ENCODE results near the gene ARSG.
"Not testable (repeated sequence)": the region's sequence is repeated elsewhere in the genome, so short reads cannot be mapped to it uniquely, and the experiment has no call there.

ARSG gene

DNA sequence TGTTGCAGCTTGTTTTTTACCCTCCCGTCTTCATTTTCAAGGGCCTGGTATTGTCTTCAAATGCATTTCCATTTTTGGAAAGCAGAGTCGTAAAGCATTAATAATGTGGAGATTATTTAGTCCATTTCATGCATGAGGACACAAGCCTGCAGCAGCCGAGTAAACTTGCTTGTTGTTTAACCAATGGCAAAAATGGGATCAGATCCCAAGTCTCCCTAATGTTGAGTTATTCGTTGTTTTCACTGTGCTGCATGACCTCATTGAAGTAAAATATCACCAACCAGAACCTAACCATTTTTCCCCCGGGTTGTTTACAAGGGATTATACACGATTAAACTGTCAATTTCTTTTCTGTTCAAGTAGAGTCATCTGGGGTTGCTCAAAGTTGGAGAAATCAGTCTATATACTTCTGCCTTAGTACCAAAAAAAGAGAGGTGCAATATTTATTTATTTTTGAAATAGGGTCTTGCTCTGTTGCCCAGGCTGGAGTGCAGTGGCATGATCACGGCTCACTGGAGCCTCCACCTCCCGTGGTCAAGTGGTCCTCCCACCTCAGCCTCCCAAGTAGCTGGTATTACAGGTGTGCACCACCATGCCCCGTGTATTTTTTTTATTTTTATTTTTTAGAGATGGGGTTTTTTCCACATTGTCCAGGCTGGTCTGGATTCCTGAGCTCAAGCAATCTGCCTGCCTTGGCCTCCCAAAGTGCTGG, 31.1 kb upstream of the ARSG start:
- H3K4me3 ChIP-seq (ENCODE audit: low read depth, low read length): no peak overlapping the region
- DNase-seq (ENCODE audit: low read depth): no peak
- in situ Hi-C loops (cut with HindIII; ENCODE audit: low sequenced_read_pairs): loop anchor here (25.0 kb wide), 1 partner anchor 177 kb away; no protein-coding TSS in a partner anchor

GRCh38 chr17:68262467-68262866, 28.8 kb upstream of the ARSG start:
- not testable (repeated sequence) for DNase-seq (ENCODE audit: low read depth)
- in situ Hi-C loops (cut with HindIII; ENCODE audit: low sequenced_read_pairs): loop anchor here (25.0 kb wide), 1 partner anchor 175 kb away; no protein-coding TSS in a partner anchor

More for the DNA sequence above, 31.1 kb upstream of the ARSG start:
- TF ChIP-seq, protein P1, sequence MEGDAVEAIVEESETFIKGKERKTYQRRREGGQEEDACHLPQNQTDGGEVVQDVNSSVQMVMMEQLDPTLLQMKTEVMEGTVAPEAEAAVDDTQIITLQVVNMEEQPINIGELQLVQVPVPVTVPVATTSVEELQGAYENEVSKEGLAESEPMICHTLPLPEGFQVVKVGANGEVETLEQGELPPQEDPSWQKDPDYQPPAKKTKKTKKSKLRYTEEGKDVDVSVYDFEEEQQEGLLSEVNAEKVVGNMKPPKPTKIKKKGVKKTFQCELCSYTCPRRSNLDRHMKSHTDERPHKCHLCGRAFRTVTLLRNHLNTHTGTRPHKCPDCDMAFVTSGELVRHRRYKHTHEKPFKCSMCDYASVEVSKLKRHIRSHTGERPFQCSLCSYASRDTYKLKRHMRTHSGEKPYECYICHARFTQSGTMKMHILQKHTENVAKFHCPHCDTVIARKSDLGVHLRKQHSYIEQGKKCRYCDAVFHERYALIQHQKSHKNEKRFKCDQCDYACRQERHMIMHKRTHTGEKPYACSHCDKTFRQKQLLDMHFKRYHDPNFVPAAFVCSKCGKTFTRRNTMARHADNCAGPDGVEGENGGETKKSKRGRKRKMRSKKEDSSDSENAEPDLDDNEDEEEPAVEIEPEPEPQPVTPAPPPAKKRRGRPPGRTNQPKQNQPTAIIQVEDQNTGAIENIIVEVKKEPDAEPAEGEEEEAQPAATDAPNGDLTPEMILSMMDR (IDR thresholded peaks at IDR 0.05; ENCODE audit: low read depth, low read length, missing control alignments): no peak

DNA sequence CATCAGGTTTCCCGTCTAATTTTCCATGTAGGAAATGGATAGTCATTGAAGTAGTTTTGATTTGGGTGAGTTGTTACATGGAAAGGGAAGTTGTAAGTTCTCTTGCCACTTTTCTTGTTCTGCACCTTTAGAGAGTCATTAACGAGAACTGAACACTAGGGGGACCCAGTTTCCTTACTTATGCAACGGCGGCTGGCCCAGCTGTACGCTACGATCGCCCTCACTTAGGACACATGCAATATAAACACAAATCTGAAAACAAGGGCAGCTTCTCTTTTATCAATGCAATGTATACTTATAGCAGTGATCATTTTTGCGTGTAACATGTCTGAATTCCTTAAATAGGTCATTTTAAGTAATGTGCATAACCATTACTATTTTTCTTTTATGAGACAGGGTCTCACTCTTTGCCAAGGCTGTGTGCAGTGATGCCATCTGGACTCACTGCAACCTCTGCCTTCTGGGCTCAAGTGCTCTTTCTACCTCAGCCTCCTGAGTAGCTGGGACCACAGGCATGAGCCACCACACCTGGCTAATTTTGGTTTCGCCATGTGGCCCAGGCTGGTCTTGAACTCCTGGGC, 28.1 kb upstream of the ARSG start:
- H3K4me3 ChIP-seq (ENCODE audit: low read depth, low read length): not testable (repeated sequence)
- peak; percentile 26 for DNase-seq (ENCODE audit: low read depth)
- TF ChIP-seq, protein P1 (IDR thresholded peaks at IDR 0.05; ENCODE audit: low read depth, low read length, missing control alignments): peak; percentile 40
- in situ Hi-C loops (cut with HindIII; ENCODE audit: low sequenced_read_pairs): loop anchor here (25.0 kb wide), 1 partner anchor 174 kb away; no protein-coding TSS in a partner anchor

More at GRCh38 chr17:68262467-68262866, 28.8 kb upstream of the ARSG start:
- H3K4me3 ChIP-seq (ENCODE audit: low read depth, low read length): not testable (repeated sequence)

DNA sequence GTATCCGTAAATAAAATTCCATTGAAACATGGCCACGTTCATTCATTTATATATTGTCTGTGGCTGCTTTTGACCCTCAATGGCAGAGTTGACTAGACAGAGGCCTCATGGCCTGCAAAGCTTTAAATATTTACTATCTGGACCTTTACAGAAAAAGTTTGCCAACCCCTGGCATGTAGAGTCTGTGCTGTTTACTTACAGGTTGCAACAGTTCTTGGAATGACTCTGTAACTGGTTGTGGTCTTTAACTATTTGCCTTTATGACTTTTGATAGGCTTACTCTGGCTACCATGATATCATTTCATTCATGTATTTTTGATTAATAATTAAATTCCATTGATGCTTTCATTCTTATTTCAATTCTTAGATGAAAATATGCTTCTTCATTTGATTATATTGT, 25.5 kb upstream of the ARSG start:
- not testable (repeated sequence) for DNase-seq (ENCODE audit: low read depth)
- in situ Hi-C loops (cut with HindIII; ENCODE audit: low sequenced_read_pairs): loop anchor here (25.0 kb wide), 1 partner anchor 171 kb away; no protein-coding TSS in a partner anchor

GRCh38 chr17:68273722-68274121, 17.6 kb upstream of the ARSG start:
- no peak overlapping the region for H3K4me3 ChIP-seq (ENCODE audit: low read depth, low read length)
- TF ChIP-seq, protein P1 (IDR thresholded peaks at IDR 0.05; ENCODE audit: low read depth, low read length, missing control alignments): no peak
- no peak for DNase-seq (ENCODE audit: low read depth)
- in situ Hi-C loops (cut with HindIII; ENCODE audit: low sequenced_read_pairs): loop anchor here (25.0 kb wide), 1 partner anchor 164 kb away; no protein-coding TSS in a partner anchor

More for the DNA sequence above, 25.5 kb upstream of the ARSG start:
- H3K4me3 ChIP-seq (ENCODE audit: low read depth, low read length): not testable (repeated sequence)

DNA sequence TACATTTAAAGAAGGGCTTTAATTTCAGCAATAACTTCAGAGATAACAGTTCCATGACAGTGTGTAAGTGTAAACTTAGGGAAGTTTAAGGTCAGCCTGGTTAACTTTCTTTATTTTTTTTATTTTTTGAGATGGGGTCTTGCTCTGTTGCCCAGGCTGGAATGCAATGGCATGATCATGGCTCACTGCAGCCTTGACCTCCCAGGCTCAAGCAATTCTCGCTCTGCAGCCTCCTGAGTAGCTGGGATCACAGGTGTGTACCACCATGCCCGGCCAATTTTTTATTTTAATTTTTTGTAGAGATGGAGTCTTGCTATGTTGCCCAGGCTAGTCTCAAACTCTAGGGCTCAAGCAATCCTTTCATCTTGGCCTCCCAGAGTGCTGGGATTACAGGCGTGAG, 15.0 kb upstream of the ARSG start:
- DNase-seq (ENCODE audit: low read depth); in situ Hi-C loops (cut with HindIII; ENCODE audit: low sequenced_read_pairs); H3K4me3 ChIP-seq (ENCODE audit: low read depth, low read length): not testable (repeated sequence)

- in situ Hi-C loops (cut with HindIII; ENCODE audit: low sequenced_read_pairs): no loop called here
- TF ChIP-seq, protein P1 (IDR thresholded peaks at IDR 0.05; ENCODE audit: low read depth, low read length, missing control alignments): no peak
- no peak for DNase-seq (ENCODE audit: low read depth)
- H3K4me3 ChIP-seq (ENCODE audit: low read depth, low read length): no peak overlapping the region
These were observed 13.5 kb upstream of the ARSG start for GRCh38 chr17:68277807-68278206.

DNA sequence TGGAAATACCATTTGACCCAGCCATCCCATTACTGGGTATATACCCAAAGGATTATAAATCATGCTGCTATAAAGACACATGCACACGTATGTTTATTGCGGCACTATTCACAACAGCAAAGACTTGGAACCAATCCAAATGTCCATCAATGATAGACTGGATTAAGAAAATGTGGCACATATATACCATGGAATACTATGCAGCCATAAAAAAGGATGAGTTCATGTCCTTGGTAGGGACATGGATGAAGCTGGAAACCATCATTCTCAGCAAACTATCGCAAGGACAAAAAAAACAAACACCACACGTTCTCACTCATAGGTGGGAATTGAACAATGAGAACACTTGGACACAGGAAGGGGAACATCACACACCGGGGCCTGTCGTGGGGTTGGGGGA, 9.3 kb upstream of the ARSG start:
- in situ Hi-C loops (cut with HindIII; ENCODE audit: low sequenced_read_pairs); DNase-seq (ENCODE audit: low read depth); H3K4me3 ChIP-seq (ENCODE audit: low read depth, low read length): not testable (repeated sequence)
